Coronary artery (tissue), 2 donors: ENCODE measurements around the gene RNU6-9.
A peak's percentile ranks its signal among the peaks of the same experiment; 100 is the strongest.

Source experiments
- DNase-seq: peaks from one replicate; pipeline ENCODE4 v3.0.0-alpha.2; 2017; ENCODE audit warnings: low spot score
- H3K27ac ChIP-seq, 2 donors: fragments of 200-600 bp; sonication (generic); one replicate each; pipeline ENCODE4 v1.5.1; 2016 to 2019
- H3K4me3 ChIP-seq: fragments of 200-600 bp; sonication (generic); 2 replicates; pipeline ENCODE4 v1.5.1; 2016; ENCODE audit warnings: mild to moderate bottlenecking, moderate library complexity
- TF ChIP-seq, protein P1 (sequence below): fragments of 200-600 bp; sonication (generic); IDR thresholded peaks from one replicate; pipeline ENCODE4 v1.5.1; 2019; ENCODE audit warnings: antibody characterized with exemption

Gene RNU6-9

GRCh38 chr19:936175-936546 lies 42.9 kb downstream of the RNU6-9 start:
- no peak for DNase-seq
- no peak overlapping the region for H3K4me3 ChIP-seq
- no peak overlapping the region for H3K27ac ChIP-seq
- TF ChIP-seq, protein P1, sequence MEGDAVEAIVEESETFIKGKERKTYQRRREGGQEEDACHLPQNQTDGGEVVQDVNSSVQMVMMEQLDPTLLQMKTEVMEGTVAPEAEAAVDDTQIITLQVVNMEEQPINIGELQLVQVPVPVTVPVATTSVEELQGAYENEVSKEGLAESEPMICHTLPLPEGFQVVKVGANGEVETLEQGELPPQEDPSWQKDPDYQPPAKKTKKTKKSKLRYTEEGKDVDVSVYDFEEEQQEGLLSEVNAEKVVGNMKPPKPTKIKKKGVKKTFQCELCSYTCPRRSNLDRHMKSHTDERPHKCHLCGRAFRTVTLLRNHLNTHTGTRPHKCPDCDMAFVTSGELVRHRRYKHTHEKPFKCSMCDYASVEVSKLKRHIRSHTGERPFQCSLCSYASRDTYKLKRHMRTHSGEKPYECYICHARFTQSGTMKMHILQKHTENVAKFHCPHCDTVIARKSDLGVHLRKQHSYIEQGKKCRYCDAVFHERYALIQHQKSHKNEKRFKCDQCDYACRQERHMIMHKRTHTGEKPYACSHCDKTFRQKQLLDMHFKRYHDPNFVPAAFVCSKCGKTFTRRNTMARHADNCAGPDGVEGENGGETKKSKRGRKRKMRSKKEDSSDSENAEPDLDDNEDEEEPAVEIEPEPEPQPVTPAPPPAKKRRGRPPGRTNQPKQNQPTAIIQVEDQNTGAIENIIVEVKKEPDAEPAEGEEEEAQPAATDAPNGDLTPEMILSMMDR: no peak

DNA sequence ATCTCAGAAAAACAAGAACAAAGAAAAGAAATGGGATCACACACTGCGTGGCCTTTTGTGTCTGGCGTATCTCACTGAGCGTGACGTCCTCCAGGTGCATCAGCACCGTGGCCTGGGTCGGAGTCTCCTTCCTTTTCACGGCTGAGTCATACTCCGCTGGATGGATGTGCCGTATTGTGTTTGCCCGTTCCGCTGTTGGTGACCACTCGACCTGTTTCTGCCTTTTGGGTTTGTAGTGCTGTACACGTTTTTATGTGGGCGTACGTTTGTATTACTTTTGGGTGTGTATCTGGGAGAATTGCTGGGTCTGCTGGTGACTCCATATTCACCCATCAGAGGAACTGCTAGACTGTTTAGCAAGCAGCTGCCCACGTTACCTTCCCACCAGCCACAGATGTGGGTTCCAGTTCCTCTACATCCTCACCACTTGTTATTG lies 44.0 kb downstream of the RNU6-9 start:
- Histone ChIP-seq H3K27ac (no peak overlapping the region), H3K4me3 (no peak overlapping the region)
- DNase-seq: no peak
- TF ChIP-seq, protein P1: no peak

DNA sequence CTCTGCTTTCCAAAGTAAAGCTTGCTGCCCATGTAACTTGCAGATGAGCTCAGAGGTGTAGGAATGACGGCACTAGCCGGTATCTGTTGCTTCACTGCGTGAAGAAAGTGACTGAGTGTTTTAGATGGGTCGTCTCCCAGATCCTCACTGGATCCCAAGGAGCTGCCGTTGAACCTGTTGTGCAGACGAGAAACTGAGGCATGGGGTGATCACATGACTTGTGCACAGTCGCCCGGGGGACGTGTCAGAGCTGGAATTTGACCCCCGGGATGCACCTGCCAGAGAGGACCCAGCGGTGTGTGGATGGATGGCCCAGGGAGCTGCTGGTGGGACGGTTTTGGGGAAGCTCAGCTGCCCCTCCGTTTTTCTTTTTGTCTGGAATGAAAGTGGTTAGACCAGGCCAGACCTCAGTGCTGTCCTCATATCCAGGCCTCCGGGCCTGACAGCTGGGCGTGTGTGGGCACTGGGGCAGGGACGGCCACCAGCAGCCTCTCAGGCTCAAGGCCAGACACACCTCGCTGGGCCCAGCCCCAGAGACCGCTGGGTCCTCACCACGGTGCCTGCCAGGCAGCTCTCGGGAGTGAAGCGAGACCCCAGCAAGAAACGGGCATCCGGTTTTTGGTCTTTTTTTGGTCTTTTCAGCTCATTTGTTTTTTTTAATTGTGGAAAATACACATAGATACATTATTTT lies 45.1 kb downstream of the RNU6-9 start:
- Histone ChIP-seq H3K4me3 (no peak overlapping the region), H3K27ac (no peak overlapping the region)
- TF ChIP-seq, protein P1: no peak
- DNase-seq: no peak

DNA sequence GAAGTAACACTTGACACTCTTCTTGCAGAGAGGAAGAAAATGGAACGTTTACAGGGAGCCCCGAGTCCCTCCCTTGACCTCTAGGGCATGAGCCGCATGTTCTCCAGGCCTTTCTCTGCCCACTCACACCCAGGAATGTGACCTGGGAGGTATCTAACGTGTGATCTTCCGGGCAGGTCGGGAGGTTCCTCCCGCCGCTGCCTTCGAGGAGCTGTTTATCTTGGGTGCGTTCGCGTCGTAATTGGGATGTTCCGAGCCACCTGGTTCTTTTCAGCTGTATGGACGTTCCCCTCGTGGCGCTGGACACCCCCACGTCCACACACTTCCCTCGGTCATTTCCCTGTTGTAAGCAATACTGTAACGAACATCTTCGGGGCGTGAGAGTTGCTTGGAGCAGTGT lies 46.2 kb downstream of the RNU6-9 start:
- no peak for DNase-seq
- Histone ChIP-seq H3K4me3 (no peak overlapping the region), H3K27ac (no peak overlapping the region)
- TF ChIP-seq, protein P1: no peak

DNA sequence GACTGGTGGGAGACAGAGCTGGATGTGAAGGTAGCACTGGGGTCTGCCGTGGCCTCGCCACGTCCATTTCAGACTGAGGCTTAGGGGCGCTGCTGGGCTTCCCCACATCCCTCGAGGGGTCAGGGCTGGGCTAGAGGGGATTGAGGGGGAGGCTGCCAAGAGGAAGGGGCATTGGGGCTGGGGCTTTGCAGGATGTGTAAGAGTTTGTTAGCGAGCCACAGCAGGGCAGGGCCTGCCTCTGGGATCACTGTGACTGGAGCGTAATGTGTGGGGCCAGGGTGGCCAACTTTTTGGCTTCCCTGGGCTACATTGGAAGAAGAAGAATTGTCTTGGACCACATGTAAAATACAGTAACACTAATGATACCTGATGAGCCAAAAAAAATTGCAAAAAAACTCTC lies 46.6 kb downstream of the RNU6-9 start:
- no peak for DNase-seq
- Histone ChIP-seq H3K27ac (peak overlapping the region; percentile 85 to 90), H3K4me3 (no peak overlapping the region)
- TF ChIP-seq, protein P1: no peak

- no peak for DNase-seq
- peak overlapping the region; percentile 85 to 90 for H3K27ac ChIP-seq
These were observed 47.5 kb downstream of the RNU6-9 start for GRCh38 chr19:940591-941291.

More at GRCh38 chr19:940591-941291, 47.5 kb downstream of the RNU6-9 start:
- H3K4me3 ChIP-seq: peak overlapping the region; percentile 69
- TF ChIP-seq, protein P1: no peak
